ENCODE results near the gene ADCY4.

The ADCY4 gene

DNA sequence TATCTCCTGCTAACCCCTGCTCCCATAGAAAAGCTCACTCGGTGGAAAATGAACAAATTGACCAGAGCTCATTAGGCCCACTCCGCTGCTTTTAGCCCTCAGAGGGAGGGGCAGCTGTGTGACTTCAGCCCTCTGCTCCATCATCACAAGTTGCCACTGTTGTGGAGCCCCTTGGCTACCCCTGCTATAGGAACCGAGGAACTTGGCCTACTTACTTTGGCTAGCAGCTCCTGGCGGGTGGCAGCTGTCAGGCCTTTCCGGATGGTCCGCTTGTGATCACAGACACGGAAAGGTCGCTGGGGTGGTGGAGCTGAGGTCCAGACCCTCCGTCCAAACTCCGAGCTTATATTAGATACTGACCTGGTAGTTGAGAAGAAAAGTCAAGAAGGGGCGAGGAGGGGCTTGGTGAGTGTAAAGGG is 27.7 kb downstream of the ADCY4 start:
- no peak for DNase-seq (ENCODE audit: insufficient read length, low spot score)
- no peak for FAIRE-seq
- TF ChIP-seq POLR2A (IDR thresholded peaks at IDR 0.05; ENCODE audit: low read depth, low read length) = peak; percentile 40; the same call in 1 of the 2 replicates
- TF ChIP-seq TAF1 (IDR thresholded peaks at IDR 0.05; ENCODE audit: low read depth, low read length) = no peak

DNA sequence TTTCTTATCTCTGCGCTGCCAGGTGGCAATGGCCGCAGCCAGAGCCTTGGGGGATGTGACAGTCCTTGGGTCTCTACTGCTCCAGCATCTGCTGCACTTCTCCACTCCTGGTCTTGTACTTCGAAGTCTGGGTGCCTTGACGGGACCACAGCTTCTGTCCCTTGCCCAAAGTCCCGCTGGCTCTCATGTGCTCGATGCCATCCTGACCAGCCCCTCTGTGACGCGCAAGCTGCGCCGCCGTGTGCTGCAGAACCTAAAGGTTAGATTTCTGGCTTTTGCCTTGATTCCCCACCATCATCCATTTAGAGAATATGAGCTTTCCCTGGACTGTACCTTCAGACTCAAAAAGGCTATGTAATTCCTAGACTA is 30.9 kb downstream of the ADCY4 start:
- FAIRE-seq (no peak), DNase-seq (ENCODE audit: insufficient read length, low spot score) (no peak)
- TF ChIP-seq POU2F2 (IDR thresholded peaks at IDR 0.05; ENCODE audit: low read depth, low read length) (no peak), POLR2A (IDR thresholded peaks at IDR 0.05; ENCODE audit: low read depth, low read length) (no peak), TAF1 (IDR thresholded peaks at IDR 0.05; ENCODE audit: low read depth, low read length) (no peak)

DNA sequence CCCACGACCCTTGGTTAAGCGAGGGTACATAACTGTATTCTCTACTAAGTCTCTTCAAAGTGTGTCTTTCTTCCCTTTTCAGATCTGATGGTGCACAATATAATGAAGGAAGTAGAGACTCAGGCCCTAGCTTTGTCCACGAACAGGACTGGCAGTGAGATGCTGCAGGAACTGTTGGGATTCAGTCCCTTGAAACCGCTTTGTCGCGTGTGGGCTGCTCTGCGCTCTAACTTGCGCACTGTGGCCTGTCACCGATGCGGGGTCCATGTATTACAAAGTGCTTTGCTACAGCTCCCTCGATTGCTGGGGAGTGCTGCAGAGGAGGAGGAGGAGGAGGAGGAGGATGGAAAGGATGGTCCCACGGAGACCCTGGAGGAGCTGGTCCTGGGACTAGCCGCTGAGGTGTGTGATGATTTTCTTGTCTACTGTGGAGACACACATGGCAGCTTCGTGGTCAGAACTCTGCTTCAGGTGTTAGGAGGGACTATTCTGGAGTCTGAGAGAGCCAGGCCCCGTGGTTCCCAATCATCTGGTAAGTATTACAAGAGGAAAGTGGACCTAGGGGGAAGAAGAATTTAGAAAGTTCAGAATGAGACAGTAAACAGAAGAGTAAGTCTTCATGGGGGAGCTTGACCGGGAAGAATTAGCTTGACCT is 34.4 kb downstream of the ADCY4 start:
- TF ChIP-seq SPI1 (IDR thresholded peaks at IDR 0.05; ENCODE audit: low read depth, low read length) = no peak
- no peak for TF ChIP-seq POLR2A (IDR thresholded peaks at IDR 0.05; ENCODE audit: low read depth, low read length)
- no peak for TF ChIP-seq TAF1 (IDR thresholded peaks at IDR 0.05; ENCODE audit: low read depth, low read length)
- TF ChIP-seq POU2F2 (IDR thresholded peaks at IDR 0.05; ENCODE audit: low read depth, low read length) = no peak
- no peak for TF ChIP-seq POLR2AphosphoS5 (IDR thresholded peaks at IDR 0.05; ENCODE audit: low read depth, low read length)
- no peak for TF ChIP-seq PAX5 (IDR thresholded peaks at IDR 0.05; ENCODE audit: insufficient read depth, low read length, severe bottlenecking)
- DNase-seq (ENCODE audit: insufficient read length, low spot score) = no peak
- FAIRE-seq = no peak

DNA sequence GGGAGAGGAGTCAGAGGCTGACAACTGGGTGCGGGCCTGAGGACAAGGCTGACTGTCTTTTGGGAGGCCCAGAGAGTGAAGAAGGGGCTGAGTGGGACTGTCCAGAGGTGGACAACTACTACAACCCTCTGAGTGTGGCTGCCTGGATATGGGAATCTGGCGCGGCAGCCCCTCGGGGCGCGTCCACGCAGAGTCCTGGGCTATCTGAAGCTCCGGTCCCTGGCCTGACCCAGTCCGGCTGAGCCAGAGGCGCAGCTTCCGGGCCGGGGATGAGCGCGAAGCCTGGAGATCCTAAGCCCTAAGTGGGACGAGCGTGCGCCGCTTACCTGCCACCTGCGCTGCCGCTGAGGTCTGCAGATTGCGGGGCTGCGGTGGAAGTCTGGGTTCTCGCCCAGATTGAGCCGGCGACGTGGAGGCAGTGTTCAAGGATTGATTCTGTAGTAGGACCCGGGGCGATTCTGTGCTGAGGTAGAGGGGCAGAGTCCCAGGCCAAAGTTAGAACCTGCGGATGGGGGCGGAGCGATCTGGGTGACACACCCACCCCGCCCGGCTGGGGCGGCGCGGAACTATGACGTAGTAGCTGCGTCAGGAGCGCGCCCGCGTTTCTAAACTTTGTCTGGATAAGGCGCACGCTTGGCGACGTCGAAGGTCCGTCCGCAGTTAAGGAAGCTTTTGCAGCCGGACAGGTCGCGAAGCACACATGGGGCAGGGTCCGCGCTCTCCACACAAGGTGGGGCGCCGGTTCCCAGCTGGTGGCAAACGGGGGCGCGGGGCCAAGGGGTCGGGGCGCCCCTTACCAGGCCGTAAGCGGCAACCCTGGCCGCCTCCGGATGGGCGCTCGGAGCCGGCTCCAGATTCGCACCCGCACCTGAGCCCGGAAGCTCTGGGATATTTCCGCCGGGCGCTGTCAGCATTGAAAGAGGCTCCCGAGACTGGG is 35.3 kb downstream of the ADCY4 start, which contains the start of the genes DHRS1 and NOP9:
TSS of gene DHRS1 (minus strand) at position 526 of the 937 bp plus-strand sequence. CDS start 674 bp downstream, outside the sequence.
TSS of gene NOP9 (plus strand) at position 596 of the 937 bp plus-strand sequence. CDS start at position 701, 105 bp downstream.
- no peak for TF ChIP-seq PAX5 (IDR thresholded peaks at IDR 0.05; ENCODE audit: insufficient read depth, low read length, severe bottlenecking)
- peak; percentile 47; the same call in 1 of the 2 replicates for TF ChIP-seq POLR2AphosphoS5 (IDR thresholded peaks at IDR 0.05; ENCODE audit: low read depth, low read length)
- TF ChIP-seq POLR2A (IDR thresholded peaks at IDR 0.05; ENCODE audit: low read depth, low read length) = peak; percentile 61
- DNase-seq (ENCODE audit: insufficient read length, low spot score) (peak; percentile 95), FAIRE-seq (peak; percentile 95)

DNA sequence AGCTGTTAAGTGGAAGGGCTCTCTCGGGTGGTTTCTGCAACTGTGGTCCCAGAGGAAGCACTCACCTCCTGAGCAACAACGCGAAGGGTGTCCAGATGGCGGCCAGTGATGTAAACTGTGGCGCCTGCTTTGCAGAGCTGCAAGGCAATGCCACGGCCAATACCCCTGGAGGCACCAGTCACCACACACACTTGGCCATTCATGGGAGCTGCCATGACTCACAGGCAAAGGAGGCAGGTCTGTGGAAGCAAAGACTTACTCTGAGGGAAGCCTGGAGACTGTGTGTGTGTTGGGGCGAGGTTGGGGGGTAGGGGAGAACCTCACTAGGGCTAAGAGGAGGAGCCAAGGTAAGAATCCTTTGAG is 36.0 kb downstream of the ADCY4 start:
- no peak for DNase-seq (ENCODE audit: insufficient read length, low spot score)
- no peak for TF ChIP-seq POU2F2 (IDR thresholded peaks at IDR 0.05; ENCODE audit: low read depth, low read length)
- TF ChIP-seq POLR2A (IDR thresholded peaks at IDR 0.05; ENCODE audit: low read depth, low read length) = no peak
- no peak for TF ChIP-seq PAX5 (IDR thresholded peaks at IDR 0.05; ENCODE audit: insufficient read depth, low read length, severe bottlenecking)
- TF ChIP-seq SPI1 (IDR thresholded peaks at IDR 0.05; ENCODE audit: low read depth, low read length) = no peak
- TF ChIP-seq TAF1 (IDR thresholded peaks at IDR 0.05; ENCODE audit: low read depth, low read length) = no peak
- no peak for TF ChIP-seq POLR2AphosphoS5 (IDR thresholded peaks at IDR 0.05; ENCODE audit: low read depth, low read length)
- peak; percentile 13 for FAIRE-seq

DNA sequence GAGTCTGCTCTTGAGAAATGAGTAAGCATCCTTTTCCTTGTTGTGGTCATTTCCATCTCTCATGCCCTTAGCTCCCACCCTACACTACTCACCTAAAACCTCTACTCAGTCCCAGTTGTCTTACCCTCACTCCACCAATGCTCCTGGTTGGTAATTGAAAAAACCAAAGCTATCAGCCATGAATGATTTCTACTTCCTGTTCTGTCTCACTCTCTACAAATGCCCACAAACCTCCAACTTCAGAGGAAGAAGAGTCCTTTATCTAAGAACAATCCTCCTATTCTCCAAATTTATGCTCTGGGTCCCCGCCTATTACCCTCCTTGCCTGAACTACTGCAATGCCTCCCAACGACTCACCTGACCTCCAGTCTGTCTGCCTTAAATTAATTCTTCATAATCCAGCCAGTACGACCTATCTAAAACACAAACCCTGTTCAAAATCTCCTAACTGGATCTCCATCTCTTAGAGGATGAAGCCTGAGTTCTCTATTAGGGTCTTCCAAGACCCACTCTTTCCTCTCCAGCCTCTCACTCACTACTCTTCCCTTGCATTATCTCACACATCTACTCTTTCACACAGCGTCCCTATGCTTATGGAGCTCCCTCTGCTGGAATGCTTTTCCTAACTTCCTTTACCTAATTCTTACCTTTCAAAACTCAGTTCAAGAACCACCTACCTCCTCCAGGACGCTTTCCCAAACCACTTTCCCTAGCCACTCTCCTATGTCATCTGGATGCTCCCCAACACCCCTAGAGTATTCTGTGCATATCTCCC is 37.5 kb downstream of the ADCY4 start:
- TF ChIP-seq TAF1 (IDR thresholded peaks at IDR 0.05; ENCODE audit: low read depth, low read length) (no peak), SPI1 (IDR thresholded peaks at IDR 0.05; ENCODE audit: low read depth, low read length) (no peak), POU2F2 (IDR thresholded peaks at IDR 0.05; ENCODE audit: low read depth, low read length) (no peak), POLR2AphosphoS5 (IDR thresholded peaks at IDR 0.05; ENCODE audit: low read depth, low read length) (no peak), PAX5 (IDR thresholded peaks at IDR 0.05; ENCODE audit: insufficient read depth, low read length, severe bottlenecking) (no peak), POLR2A (IDR thresholded peaks at IDR 0.05; ENCODE audit: low read depth, low read length) (no peak)
- no peak for DNase-seq (ENCODE audit: insufficient read length, low spot score)
- FAIRE-seq = no peak

DNA sequence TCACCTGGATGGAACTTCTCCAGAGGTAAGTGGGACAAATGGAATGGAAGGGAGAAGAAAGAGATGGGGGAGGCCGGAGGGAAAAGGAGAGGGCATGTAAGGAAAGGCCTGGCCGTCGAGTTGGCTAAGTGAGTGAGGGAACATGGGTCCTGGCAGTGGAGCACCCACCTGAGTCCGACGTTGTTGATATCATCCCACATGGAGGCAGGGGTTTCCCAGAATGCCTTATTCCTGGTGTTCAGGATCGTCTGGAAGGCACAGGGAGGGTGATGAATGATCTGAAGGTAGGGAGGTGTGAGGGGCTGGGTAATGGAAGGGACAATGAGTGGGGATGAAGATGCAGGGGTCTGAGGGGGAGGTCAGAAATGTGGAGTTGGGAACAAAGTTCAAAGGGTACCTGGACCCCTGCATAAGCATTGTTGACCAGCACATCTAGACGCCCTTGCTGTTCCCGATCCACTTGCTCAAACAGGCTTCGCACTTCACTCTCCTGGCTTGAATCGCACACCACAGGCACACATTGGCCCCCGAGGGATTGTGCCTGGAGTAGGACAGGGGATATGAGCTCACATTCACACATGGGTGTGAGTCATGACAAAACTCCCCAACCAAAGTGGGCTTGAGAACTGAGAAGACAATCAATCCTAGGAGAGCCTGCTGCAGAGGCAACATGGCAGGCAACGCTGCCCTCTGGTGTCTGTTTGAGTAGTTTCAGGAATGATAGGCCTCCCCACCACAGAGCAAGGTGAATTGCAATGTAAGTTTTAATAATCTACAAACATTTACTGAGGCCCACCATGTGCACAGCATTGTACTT is 38.3 kb downstream of the ADCY4 start:
- DNase-seq (ENCODE audit: insufficient read length, low spot score) (peak; percentile 59), FAIRE-seq (peak; percentile 93)
- TF ChIP-seq SPI1 (IDR thresholded peaks at IDR 0.05; ENCODE audit: low read depth, low read length) = no peak
- no peak; the same call in 1 of the 2 replicates for TF ChIP-seq POLR2A (IDR thresholded peaks at IDR 0.05; ENCODE audit: low read depth, low read length)
- TF ChIP-seq POU2F2 (IDR thresholded peaks at IDR 0.05; ENCODE audit: low read depth, low read length) = no peak; the same call in 1 of the 2 replicates
- no peak for TF ChIP-seq POLR2AphosphoS5 (IDR thresholded peaks at IDR 0.05; ENCODE audit: low read depth, low read length)
- no peak for TF ChIP-seq PAX5 (IDR thresholded peaks at IDR 0.05; ENCODE audit: insufficient read depth, low read length, severe bottlenecking)
- TF ChIP-seq TAF1 (IDR thresholded peaks at IDR 0.05; ENCODE audit: low read depth, low read length) = no peak

DNA sequence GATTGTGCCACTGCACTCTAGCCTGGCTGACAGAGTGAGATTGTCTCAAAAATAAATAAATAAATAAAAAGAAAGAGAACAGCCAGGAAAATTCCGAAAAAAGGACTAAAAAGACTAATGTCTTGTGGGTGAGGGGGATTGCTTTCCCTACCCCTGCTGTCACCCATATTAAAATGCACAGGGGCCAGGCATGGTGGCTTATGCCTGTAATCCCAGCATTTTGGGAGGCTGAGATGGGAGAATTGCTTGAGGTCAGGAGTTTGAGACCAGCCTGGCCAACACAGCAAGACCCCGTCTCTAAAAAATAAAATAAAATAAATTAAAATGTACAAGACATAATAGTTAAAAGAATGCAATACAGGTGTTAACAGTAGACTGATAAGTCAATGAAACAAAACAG is 41.3 kb downstream of the ADCY4 start:
- DNase-seq (ENCODE audit: insufficient read length, low spot score) = no peak
- no peak for TF ChIP-seq SPI1 (IDR thresholded peaks at IDR 0.05; ENCODE audit: low read depth, low read length)
- TF ChIP-seq POU2F2 (IDR thresholded peaks at IDR 0.05; ENCODE audit: low read depth, low read length) = no peak
- TF ChIP-seq POLR2A (IDR thresholded peaks at IDR 0.05; ENCODE audit: low read depth, low read length) = no peak
- TF ChIP-seq POLR2AphosphoS5 (IDR thresholded peaks at IDR 0.05; ENCODE audit: low read depth, low read length) = no peak
- TF ChIP-seq TAF1 (IDR thresholded peaks at IDR 0.05; ENCODE audit: low read depth, low read length) = no peak
- TF ChIP-seq PAX5 (IDR thresholded peaks at IDR 0.05; ENCODE audit: insufficient read depth, low read length, severe bottlenecking) = no peak
- FAIRE-seq = no peak

Data from GM12891 (cell line).